ENCODE results near the gene ARMC10.
"Not testable (repeated sequence)": the region's sequence is repeated elsewhere in the genome, so short reads cannot be mapped to it uniquely, and the experiment has no call there.

ARMC10 gene

GRCh38 chr7:103074519-103075336 is at the start of gene ARMC10, which contains the start of gene FBXL13:
ARMC10 (plus strand) TSS chr7:103075140; CDS start chr7:103075273, 133 bp downstream.
FBXL13 (minus strand) TSS chr7:103074796.
- DNase-seq: peak; percentile 85

DNA sequence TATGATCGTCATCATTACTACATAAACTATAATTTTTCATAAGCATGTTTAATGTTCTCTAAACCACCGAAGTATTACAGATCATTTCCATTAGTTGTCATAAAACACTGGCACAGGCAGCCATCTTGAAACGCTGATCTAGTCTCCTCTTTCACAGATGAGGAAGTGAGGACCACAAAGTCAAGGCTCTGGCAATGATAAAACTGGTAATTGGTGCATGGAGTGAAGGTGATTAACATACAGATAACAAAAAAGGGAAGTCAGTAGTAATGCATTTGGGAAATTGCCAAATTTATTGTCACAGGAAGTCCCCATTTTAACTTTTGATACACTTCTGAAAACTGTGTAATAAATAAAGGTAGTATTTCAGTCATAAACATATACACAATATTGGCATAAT is 49.6 kb upstream of the ARMC10 start:
- DNase-seq: no peak

GRCh38 chr7:103031024-103031423 is 43.9 kb upstream of the ARMC10 start:
- DNase-seq: no peak

- peak; percentile 18 for DNase-seq
Observed at GRCh38 chr7:103031781-103032180, 43.2 kb upstream of the ARMC10 start.

GRCh38 chr7:103034318-103034717 is 40.6 kb upstream of the ARMC10 start:
- not testable (repeated sequence) for DNase-seq

- DNase-seq: no peak
Observed at GRCh38 chr7:103037476-103037822, 37.5 kb upstream of the ARMC10 start.

DNA sequence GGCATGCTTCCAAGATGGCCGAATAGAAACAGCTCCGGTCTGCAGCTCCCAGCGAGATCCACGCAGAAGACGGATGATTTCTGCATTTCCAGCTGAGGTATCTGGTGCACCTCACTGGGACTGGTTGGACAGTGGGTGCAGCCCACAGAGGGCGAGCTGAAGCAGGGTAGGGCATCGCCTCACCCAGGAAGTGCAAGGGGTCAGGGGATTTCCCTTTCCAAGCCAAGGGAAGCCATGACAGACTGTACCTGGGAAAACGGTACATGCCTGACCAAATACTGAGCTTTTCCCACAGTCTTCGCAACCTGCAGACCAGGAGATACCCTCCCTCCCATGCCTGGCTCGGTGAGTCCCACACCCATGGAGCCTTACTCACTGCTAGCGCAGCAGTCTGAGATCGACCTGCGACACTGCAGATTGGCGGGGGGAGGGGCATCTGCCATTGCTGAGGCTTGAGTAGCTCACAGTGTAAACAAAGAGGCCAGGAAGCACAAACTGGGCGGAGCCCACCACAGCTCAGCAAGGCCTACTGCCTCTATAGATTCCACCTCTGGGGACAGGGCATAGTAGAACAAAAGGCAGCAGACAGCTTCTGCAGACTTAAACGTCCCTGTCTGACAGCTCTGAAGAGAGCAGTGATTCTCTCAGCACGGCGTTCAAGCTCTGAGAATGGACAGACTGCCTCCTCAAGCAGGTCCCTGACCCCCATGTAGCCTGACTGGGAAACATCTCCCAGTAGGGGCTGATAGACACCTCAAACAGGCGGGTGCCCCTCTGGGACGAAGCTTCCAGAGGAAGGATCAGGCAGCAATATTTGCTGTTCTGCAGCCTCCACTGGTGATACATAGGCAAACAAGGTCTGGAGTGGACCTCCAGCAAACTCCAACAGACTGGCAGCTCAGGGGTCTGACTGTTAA is 36.9 kb upstream of the ARMC10 start:
- not testable (repeated sequence) for DNase-seq

GRCh38 chr7:103041815-103042214 is 33.1 kb upstream of the ARMC10 start:
- DNase-seq: not testable (repeated sequence)

DNA sequence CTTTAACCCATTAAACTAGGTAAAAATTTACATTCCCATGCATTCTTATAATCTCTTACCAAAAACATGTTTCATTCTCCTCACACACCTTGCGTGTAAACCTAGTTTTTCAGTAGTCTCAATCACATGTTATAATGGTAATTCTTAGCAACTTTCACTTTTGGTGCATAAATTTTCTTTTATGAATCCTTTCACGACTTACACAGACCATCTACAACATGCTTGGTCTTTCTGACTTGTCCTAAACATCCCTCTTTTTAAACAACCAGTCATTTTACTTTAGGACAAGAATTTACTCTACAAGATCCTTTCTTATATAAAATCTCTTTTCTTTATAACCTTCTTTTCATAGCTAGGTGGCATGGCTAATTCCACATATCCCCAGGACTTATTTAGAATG is 26.1 kb upstream of the ARMC10 start:
- peak; percentile 31 for DNase-seq

GRCh38 chr7:103051519-103051918 is 23.4 kb upstream of the ARMC10 start:
- DNase-seq: no peak

DNA sequence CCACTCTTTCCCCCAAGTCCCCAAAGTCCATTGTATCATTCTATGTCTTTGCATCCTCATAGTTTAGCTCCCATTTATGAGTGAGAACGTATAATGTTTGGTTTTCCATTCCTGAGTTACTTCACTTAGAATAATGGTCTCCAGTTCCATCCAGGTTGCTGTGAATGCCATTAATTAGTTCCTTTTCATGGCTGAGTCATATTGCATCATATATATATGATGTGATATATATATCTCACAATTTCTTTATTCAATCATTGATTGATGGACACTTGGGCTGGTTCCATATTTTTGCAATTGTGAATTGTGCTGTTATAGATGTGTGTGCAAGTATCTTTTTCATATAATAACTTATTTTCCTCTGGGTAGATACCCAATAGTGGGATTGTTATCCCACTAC is 18.9 kb upstream of the ARMC10 start:
- DNase-seq: not testable (repeated sequence)

DNA sequence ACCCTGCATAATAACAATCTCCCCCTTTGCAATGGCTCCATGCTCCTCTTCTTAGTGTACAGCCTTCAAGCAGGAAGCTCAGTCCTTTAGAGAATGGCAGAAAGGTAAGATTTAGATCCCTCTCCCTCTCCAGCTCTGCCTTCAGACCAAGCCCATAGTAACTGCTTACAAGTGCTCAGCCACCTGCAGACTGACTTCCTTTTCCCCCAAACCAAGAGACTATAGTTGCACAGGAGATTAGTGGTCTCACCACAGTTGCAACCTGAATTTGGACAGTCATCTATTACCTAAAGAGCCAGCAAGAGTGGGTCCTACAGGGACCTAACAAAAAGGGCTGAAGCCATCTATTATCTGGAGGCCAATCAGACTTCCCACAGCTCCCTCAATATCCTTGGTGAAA is 16.8 kb upstream of the ARMC10 start:
- DNase-seq: no peak

DNA sequence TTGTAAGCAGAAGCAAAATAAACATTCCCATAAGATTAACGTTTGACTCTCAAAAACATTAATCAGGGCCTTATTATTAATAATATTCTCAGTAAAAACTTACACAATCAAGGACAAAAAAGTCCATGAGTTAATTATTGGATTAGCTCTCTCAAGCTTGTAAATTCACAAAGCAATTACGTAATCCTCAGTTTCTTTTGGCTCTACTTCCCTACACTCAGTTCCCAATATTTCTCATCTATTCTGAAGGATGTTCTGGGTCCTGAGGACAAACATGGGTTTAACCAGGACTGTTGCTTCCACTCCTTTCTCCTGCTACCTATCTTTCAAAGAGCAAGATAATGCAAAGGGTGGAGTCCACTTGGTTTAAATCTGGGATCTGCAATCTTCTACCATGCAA is 15.5 kb upstream of the ARMC10 start:
- DNase-seq: no peak

GRCh38 chr7:103063895-103064294 is 11.0 kb upstream of the ARMC10 start:
- DNase-seq: no peak

DNA sequence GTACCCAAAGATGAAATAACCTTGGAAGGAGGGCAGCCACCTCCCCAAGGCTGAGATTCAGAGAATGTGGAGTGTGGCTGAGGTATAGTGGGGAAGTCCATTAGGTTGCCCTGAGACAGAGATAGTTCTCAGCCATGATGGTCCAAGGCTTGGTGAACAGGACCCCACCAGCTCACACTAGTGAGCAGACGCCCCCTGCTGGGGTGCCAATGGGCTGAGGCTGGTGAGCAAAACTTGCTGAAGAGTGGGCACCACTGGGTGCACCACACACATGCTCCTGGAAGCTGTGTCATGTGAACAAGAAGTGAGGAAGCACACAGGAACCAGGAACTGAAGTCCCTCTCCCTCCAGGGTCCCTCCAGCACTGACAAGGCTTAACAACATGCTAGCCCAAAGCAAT is 9.3 kb upstream of the ARMC10 start:
- peak; percentile 47 for DNase-seq

DNA sequence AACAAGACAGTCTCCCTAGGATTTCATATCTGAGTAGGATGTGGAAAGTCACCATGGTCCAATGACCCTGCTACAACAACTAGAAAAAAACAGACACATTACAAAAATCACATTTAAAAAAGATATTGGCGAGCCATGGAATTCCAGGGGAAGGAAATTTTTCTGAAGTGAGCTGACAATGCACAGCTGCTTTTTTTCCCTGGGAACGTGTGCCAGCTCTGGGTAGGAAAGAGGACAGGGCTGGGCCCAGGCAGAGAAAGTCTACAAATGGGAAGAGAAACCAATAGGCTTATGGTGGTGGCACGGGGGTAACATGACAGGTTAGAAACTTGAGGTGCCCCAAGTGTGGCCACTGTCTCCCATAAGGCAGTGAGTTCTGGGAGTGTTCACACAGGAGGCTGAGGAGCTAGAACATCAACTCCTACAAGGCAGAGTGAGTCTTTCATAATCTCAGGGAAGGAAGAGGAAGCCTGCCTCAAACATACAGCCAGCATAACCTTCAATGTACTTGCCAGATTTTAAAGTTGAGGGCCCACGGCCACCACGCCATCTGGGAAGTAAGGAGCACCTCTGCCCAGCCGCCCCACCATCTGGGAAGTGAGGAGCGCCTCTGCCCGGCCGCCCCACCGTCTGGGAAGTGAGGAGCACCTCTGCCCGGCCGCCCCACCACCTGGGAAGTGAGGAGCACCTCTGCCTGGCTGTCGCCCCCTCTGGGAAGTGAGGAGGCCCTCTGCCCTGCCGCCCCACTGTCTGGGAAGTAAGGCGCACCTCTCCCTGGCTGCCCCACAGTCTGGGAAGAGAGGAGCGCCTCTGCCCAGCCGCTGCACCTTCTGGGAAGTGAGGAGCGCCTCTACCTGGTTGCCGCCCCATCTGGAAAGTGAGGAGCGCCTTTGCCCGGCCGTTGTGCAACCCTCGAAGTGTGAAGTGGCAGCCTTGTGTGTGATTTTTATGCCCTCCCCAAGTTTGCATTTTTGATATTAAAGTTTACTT is 6.2 kb upstream of the ARMC10 start:
- no peak for DNase-seq

DNA sequence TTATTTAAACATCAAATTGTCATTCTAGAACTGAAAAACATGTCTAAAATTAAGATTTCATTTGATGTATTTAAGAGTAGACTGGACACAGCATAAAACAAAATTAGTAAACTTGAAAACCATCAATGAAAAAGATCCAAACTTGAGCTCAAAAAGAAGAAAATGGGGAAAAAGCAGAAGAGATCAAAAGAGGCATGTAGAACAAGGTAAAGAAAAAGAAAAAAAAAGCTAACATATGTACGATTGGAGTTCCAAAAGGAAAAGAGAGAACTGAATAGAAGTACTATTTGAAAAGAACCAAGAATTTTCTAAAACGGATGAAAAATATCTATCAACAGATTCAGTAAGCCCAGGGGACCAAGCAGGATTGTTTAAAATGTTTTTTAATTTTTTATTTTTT is 3.9 kb upstream of the ARMC10 start:
- no peak for DNase-seq

DNA sequence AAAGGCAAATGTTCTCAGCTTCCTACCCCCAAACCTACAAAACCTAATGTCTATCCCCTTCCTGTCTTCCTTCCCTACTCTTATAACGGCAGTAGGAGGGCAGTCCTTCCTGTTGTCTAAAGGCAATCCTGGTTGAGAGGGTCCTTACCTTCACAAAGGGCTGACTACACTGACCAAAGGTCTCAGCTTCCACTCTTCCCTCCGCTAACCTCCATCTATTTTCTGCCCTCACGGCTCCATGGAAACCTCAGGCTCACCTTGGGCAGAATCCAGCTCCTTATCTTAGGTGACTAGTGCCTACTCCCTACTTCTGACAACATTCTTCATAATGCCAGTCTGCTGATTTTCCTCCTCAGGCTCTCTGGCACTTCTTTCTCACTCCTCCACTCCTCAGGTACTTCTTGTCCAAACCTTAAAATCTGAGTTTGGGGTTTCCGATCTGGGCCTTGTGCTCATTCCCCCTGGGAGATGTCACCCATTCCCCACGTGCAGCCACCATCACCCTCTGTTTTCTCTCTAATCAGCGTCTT is 886 bp upstream of the ARMC10 start:
- peak; percentile 18 for DNase-seq

DNA sequence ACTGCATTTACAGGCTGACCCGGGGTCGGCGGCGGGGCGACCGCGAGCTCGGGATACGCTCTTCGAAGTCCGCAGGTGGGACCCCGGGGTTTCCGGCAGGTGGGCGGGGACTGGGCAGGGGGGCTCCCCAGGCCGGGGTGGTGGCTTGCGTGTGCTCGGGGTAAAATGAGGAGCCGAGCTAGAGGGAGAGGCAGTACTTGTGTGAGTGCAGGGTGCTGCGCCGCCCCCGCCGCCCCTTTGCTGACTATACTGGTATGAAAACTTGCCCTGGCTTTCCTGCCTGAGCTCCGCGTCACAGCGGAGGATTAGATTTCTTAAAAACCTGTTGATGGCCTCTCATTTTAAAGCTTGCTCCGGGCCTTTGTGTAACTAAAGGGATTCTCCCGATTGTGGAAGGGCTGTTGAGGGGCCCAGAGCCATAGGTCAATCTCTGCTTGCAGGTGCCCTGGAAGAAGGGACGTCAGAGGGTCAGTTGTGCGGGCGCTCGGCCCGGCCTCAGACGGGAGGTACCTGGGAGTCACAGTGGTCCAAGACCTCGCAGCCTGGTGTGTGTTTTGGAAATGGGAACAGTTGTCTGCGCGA is 488 bp downstream of the ARMC10 start:
- DNase-seq: peak; percentile 38

DNA sequence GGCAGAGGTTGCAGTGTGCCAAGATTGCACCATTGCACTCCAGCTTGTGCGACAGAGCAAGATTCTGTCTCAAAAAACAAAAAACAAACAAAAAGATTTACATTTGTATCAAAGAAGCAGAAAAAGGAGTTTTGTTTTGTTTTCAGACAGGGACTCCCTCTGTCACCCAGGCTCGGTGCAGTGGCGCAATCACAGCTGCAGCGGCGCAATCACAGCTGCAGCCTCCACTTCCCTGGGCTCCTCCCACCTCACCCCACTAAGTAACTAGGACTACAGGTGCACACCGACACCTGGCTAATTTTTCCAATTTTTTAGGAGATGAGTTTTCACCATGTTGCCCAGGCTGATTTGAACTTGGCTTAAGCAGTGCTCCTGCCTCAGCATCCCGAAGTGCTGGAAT is 1.8 kb downstream of the ARMC10 start:
- DNase-seq: no peak

DNA sequence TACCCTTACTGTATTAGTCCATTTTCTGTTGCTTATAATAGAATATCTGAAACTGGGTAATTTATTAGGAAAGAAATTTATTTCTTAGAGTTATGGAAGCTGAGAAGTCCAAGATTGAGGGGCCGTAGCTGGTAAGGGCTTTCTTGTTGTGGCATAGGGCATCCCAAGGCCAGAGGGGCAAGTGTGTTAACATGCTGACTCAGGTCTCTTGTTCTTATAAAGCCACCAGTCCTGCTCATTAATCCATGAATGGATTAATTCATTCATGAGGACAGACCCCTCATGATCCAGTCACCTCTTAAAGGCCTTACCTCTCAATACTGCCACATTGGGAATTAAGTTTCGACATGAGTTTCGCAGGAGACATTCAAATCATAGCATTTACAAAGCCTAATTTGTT is 2.4 kb downstream of the ARMC10 start:
- DNase-seq: no peak

DNA sequence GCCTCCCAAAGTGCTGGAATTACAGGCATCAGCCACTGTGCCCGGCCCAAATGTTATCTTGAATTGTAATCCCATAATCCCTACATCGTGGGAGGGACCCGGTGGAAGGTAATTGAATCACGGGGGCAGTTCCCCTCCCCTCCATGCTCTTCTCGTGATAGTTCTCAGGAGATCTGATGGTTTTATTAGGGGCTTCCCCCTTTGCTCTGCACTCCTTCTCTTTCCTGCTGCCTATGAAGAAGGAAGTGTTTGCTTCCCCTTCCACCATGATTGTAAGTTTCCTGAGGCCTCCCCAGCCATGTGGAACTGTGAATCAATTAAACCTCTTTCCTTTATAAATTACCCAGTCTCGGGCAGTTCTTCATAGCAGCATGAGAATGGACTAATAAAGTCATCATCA is 3.3 kb downstream of the ARMC10 start:
- not testable (repeated sequence) for DNase-seq

Measured in fibroblast of skin of right biceps (primary cell).